ENCODE results near the gene NBEAL2.
A peak's percentile ranks its signal among the peaks of the same experiment; 100 is the strongest.
"Not testable (repeated sequence)": the region's sequence is repeated elsewhere in the genome, so short reads cannot be mapped to it uniquely, and the experiment has no call there.

Gene NBEAL2

DNA sequence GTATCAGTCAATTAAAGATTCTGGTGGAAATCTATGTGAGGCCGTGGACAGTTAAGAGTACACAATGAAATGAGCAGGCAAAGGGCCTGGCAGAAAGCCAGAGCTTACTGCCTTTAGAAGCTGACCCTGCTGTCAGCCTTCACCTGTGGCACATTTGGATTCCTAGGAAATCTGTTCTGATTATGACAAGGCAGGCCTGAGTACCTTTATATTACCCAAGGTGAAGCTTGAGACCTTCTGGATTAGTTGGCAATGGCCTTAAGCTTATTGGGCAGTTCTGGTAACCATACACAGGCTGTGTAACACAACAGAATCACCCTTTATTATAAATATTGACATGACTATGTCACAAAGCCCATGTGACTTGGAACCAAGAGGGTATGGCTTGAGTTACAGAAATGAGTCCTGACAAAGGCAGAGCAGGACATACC is 43.2 kb downstream of the NBEAL2 start:
- no peak overlapping the region for H3K9ac ChIP-seq (ENCODE audit: low read length)
- H3K4me3 ChIP-seq (ENCODE audit: low read depth in 1 of 2, low read length in 2 of 2), result peak overlapping the region in 1 of 2 donors; percentile 6
- H3K4me1 ChIP-seq (ENCODE audit: insufficient read depth, low read length), result peaks cover 32% of the 10 kb centered on the region
- peak overlapping the region; percentile 58 for H3K27ac ChIP-seq (ENCODE audit: low read depth, low read length)
- H3K9me3 ChIP-seq (ENCODE audit: low read length), result no peaks in the 10 kb centered on the region
- no peaks in the 10 kb centered on the region for H3K27me3 ChIP-seq (ENCODE audit: control insufficient read depth in 1 of 2, insufficient read depth in 2 of 2, low read length in 2 of 2)
- peaks cover 22% of the 10 kb centered on the region for H3K36me3 ChIP-seq (ENCODE audit: insufficient read depth, low read length)

DNA sequence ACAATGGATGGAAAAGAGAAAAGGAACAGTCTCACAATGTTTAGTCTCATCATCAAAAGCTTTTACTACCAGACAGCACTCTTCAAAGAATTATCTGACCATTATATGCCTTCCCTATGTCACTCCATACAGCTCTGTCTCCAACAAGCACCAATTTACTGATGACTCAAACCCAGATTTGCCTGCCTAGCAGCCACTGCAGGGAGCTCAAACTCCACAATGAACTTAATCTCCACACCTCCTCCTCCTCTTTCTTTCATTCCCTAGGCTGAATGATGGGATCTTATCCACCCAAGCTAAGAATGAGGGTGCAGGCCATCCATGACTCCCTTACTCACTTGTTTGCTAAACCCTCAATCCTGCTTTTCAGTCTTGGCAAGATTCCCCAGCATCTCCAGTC is 45.5 kb downstream of the NBEAL2 start:
- H3K4me3 ChIP-seq (ENCODE audit: low read depth in 1 of 2, low read length in 2 of 2), result no peak overlapping the region
- no peaks in the 10 kb centered on the region for H3K9me3 ChIP-seq (ENCODE audit: low read length)
- H3K27me3 ChIP-seq (ENCODE audit: control insufficient read depth in 1 of 2, insufficient read depth in 2 of 2, low read length in 2 of 2), result no peaks in the 10 kb centered on the region
- H3K9ac ChIP-seq (ENCODE audit: low read length), result no peak overlapping the region
- H3K27ac ChIP-seq (ENCODE audit: low read depth, low read length), result no peak overlapping the region
- peaks cover 27% of the 10 kb centered on the region for H3K4me1 ChIP-seq (ENCODE audit: insufficient read depth, low read length)
- no peaks in the 10 kb centered on the region for H3K36me3 ChIP-seq (ENCODE audit: insufficient read depth, low read length)

DNA sequence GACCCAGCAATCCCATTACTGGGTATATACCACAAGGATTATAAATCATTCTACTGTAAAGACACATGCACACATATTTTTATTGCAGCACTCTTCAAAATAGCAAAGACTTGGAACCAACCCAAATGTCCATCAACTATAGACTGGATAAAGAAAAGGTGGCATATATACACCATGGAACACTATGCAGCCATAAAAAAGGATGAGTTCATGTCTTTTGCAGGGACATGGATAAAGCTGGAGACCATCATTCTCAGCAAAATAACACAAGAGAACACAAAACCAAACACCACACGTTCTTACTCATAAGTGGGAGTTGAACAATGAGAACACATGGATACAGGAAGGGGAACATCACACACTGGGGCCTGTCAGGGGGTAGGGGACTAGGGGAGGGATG is 47.0 kb downstream of the NBEAL2 start:
- not testable (repeated sequence) for H3K36me3 ChIP-seq (ENCODE audit: insufficient read depth, low read length); H3K4me3 ChIP-seq (ENCODE audit: low read depth in 1 of 2, low read length in 2 of 2); H3K9ac ChIP-seq (ENCODE audit: low read length); H3K27ac ChIP-seq (ENCODE audit: low read depth, low read length); H3K27me3 ChIP-seq (ENCODE audit: control insufficient read depth in 1 of 2, insufficient read depth in 2 of 2, low read length in 2 of 2); H3K9me3 ChIP-seq (ENCODE audit: low read length)
- H3K4me1 ChIP-seq (ENCODE audit: insufficient read depth, low read length), result peaks cover 14% of the 10 kb centered on the region

DNA sequence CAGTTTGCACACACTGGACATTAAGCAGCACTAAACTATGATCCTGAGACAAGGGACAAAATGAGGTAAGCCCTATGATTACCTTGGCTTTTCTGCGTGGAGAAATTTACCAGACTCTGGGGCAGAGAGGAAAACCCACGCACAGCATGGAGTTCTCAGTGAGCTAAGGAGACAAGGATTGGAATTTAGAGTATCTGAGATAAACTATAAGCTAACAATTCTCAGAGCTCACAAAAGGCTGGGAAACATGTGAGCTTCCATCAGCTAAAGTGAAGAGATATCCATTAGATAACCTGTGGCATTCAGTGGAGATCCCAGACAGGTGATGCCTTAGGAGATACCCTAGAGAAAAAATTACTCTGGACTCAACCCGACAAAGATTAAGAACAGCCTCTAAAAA is 48.7 kb downstream of the NBEAL2 start:
- Histone ChIP-seq H3K36me3 (ENCODE audit: insufficient read depth, low read length) (no peaks in the 10 kb centered on the region), H3K9me3 (ENCODE audit: low read length) (no peaks in the 10 kb centered on the region), H3K9ac (ENCODE audit: low read length) (no peak overlapping the region), H3K27me3 (ENCODE audit: control insufficient read depth in 1 of 2, insufficient read depth in 2 of 2, low read length in 2 of 2) (no peaks in the 10 kb centered on the region), H3K4me3 (ENCODE audit: low read depth in 1 of 2, low read length in 2 of 2) (no peak overlapping the region), H3K27ac (ENCODE audit: low read depth, low read length) (no peak overlapping the region), H3K4me1 (ENCODE audit: insufficient read depth, low read length) (peaks cover 5% of the 10 kb centered on the region)

DNA sequence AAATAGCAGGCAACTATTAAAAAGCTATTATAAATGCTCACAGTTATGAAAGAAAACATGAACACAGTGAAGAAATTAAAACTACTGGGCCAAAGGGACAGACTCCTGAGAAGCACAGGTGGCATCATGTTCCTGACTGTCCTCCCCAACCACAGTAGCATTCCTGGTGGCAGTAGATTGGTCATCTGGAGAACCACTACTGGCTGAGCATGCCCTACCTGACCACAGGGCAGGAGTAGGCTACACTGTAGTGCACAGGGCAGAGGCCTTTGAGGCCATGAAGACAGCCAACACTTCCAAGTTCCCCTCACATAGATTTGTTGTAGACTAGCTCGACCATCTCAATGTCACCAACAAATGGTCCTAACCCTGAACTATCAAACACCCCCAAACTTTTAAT is 49.2 kb downstream of the NBEAL2 start:
- no peaks in the 10 kb centered on the region for H3K9me3 ChIP-seq (ENCODE audit: low read length)
- no peaks in the 10 kb centered on the region for H3K36me3 ChIP-seq (ENCODE audit: insufficient read depth, low read length)
- H3K9ac ChIP-seq (ENCODE audit: low read length), result no peak overlapping the region
- H3K27me3 ChIP-seq (ENCODE audit: control insufficient read depth in 1 of 2, insufficient read depth in 2 of 2, low read length in 2 of 2), result no peaks in the 10 kb centered on the region
- H3K27ac ChIP-seq (ENCODE audit: low read depth, low read length), result no peak overlapping the region
- peaks cover 5% of the 10 kb centered on the region for H3K4me1 ChIP-seq (ENCODE audit: insufficient read depth, low read length)
- H3K4me3 ChIP-seq (ENCODE audit: low read depth in 1 of 2, low read length in 2 of 2), result no peak overlapping the region

DNA sequence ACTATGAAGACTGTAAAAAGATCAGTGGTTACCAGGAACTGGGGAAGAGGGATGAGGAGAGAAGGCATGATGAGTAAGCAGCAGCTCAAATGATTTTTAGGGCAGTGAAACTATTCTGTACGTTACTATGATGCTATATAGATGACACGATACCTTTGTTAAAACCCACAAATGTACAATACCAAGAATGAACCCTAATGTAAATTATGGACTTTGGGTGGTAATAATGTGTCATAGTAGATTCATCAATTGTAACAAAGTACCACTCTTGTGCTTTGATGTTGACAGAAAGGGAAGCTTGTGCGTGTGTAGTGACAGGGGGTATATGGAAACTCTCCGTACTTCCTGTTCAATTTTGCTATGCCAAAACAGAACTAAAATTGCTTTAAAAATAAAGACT is 51.6 kb downstream of the NBEAL2 start:
- not testable (repeated sequence) for H3K27ac ChIP-seq (ENCODE audit: low read depth, low read length); H3K9ac ChIP-seq (ENCODE audit: low read length); H3K27me3 ChIP-seq (ENCODE audit: control insufficient read depth in 1 of 2, insufficient read depth in 2 of 2, low read length in 2 of 2); H3K4me3 ChIP-seq (ENCODE audit: low read depth in 1 of 2, low read length in 2 of 2); H3K9me3 ChIP-seq (ENCODE audit: low read length); H3K4me1 ChIP-seq (ENCODE audit: insufficient read depth, low read length)
- peaks cover 19% of the 10 kb centered on the region for H3K36me3 ChIP-seq (ENCODE audit: insufficient read depth, low read length)

DNA sequence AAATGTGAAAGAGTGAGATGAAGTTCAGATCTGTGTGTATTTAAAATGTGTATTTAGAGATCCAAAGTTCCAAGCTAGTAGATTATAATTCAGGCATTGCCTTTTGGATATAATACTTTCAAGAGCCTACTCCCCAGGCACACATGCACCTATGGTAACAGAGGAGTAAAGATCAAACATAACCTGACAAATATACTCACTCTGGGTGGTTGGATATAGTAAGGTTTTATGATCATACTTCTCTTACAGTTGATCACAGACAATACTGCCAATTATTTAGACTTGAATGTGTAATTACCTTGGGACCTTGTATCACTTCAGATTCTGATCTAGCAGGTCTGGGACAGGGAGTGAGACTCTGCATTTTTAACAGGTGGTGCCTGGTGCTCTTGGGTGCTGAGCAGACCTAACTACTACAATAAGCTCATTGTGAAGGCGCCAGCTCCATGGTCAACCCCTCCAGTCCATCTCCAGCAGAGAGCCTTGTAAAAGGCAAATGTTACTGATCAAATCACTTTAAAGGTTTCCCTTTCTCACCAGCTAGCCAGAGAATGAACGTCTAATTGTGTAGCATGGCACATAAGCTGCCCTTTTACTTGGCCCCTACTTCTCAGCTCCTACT is 55.5 kb downstream of the NBEAL2 start:
- Histone ChIP-seq H3K36me3 (ENCODE audit: insufficient read depth, low read length) (peaks cover 29% of the 10 kb centered on the region), H3K9ac (ENCODE audit: low read length) (no peak overlapping the region), H3K9me3 (ENCODE audit: low read length) (no peaks in the 10 kb centered on the region), H3K27me3 (ENCODE audit: control insufficient read depth in 1 of 2, insufficient read depth in 2 of 2, low read length in 2 of 2) (no peaks in the 10 kb centered on the region), H3K4me1 (ENCODE audit: insufficient read depth, low read length) (no peaks in the 10 kb centered on the region), H3K27ac (ENCODE audit: low read depth, low read length) (no peak overlapping the region), H3K4me3 (ENCODE audit: low read depth in 1 of 2, low read length in 2 of 2) (no peak overlapping the region)

DNA sequence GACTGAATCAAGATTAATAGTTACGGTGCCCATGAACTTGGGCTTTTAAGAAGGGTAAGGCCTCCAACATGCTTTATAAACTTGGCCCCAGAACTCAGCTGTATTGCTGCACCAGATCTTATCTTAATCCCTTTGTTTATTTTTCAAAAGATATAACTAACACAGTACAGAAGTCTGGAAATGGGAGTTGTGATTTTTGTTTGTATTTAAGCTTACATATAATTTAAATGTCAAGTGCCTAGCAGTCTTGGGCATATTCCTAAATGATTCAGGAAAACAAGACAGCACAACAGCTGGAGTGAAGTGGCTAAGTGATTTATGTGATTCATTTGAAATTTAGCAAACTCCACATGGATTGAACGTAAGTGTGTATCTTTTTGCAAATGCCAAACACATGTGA is 56.2 kb downstream of the NBEAL2 start:
- Histone ChIP-seq H3K9ac (ENCODE audit: low read length) (no peak overlapping the region), H3K4me1 (ENCODE audit: insufficient read depth, low read length) (no peaks in the 10 kb centered on the region), H3K9me3 (ENCODE audit: low read length) (no peaks in the 10 kb centered on the region), H3K27ac (ENCODE audit: low read depth, low read length) (no peak overlapping the region), H3K4me3 (ENCODE audit: low read depth in 1 of 2, low read length in 2 of 2) (no peak overlapping the region), H3K27me3 (ENCODE audit: control insufficient read depth in 1 of 2, insufficient read depth in 2 of 2, low read length in 2 of 2) (no peaks in the 10 kb centered on the region), H3K36me3 (ENCODE audit: insufficient read depth, low read length) (peaks cover 36% of the 10 kb centered on the region)

DNA sequence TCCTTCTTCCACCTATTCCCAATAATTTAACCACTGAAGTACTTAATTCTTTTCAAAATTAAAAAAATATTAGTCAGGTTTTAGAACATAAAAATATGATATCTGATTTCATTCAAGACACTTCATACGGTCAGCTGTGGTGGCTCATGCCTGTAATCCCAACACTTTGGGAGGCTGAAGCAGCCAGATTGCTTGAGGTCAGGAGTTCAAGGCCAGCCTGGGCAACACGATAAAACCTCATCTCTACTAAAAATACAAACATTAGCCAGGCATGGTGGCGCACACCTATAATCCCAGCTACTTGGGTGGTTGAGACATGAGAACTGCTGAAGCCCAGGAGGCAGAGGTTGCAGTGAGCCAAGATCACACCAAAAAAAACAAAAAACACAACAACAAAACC is 56.7 kb downstream of the NBEAL2 start:
- no peak overlapping the region for H3K27ac ChIP-seq (ENCODE audit: low read depth, low read length)
- no peaks in the 10 kb centered on the region for H3K4me1 ChIP-seq (ENCODE audit: insufficient read depth, low read length)
- no peak overlapping the region for H3K9ac ChIP-seq (ENCODE audit: low read length)
- no peaks in the 10 kb centered on the region for H3K27me3 ChIP-seq (ENCODE audit: control insufficient read depth in 1 of 2, insufficient read depth in 2 of 2, low read length in 2 of 2)
- peaks cover 40% of the 10 kb centered on the region for H3K36me3 ChIP-seq (ENCODE audit: insufficient read depth, low read length)
- H3K9me3 ChIP-seq (ENCODE audit: low read length), result no peaks in the 10 kb centered on the region
- no peak overlapping the region for H3K4me3 ChIP-seq (ENCODE audit: low read depth in 1 of 2, low read length in 2 of 2)

DNA sequence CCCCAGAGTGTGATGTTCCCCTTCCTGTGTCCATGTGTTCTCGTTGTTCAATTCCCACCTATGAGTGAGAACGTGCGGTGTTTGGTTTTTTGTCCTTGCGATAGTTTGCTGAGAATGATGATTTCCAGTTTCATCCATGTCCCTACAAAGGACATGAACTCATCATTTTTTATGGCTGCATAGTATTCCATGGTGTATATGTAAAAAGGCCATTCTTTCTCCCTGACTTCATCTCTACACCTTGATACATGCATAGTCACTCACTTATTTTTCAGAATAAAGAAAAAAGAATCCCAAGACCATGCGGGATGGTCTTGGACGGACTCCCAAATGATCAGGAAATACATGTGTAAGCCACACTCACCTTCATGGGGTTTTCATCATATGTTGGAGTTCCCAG is 57.8 kb downstream of the NBEAL2 start:
- H3K27ac ChIP-seq (ENCODE audit: low read depth, low read length); H3K4me3 ChIP-seq (ENCODE audit: low read depth in 1 of 2, low read length in 2 of 2); H3K4me1 ChIP-seq (ENCODE audit: insufficient read depth, low read length); H3K9ac ChIP-seq (ENCODE audit: low read length); H3K27me3 ChIP-seq (ENCODE audit: control insufficient read depth in 1 of 2, insufficient read depth in 2 of 2, low read length in 2 of 2); H3K9me3 ChIP-seq (ENCODE audit: low read length): not testable (repeated sequence)
- peaks cover 50% of the 10 kb centered on the region for H3K36me3 ChIP-seq (ENCODE audit: insufficient read depth, low read length)

DNA sequence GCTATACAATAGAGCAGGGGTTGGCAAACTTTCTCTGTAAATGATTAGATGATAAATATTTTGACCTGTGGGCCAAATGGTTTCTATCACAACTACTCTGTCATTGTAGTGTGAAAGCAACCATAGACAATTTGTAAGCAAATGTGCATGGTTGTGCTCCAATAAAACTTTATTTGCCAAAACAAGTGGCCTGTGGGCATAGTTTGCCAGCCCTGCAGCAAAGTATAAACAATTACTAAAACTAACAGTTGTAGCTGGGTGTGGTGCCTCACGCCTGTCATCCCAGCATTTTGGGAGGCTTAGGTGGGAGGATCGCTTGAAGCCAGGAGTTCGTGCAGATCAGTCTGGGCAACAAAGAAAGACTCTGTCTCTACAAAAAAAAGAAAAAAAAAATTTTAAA is 61.6 kb downstream of the NBEAL2 start:
- Histone ChIP-seq H3K27me3 (ENCODE audit: control insufficient read depth in 1 of 2, insufficient read depth in 2 of 2, low read length in 2 of 2) (no peaks in the 10 kb centered on the region), H3K27ac (ENCODE audit: low read depth, low read length) (no peak overlapping the region), H3K36me3 (ENCODE audit: insufficient read depth, low read length) (peaks cover 40% of the 10 kb centered on the region), H3K4me3 (ENCODE audit: low read depth in 1 of 2, low read length in 2 of 2) (no peak overlapping the region), H3K9me3 (ENCODE audit: low read length) (no peaks in the 10 kb centered on the region), H3K9ac (ENCODE audit: low read length) (no peak overlapping the region), H3K4me1 (ENCODE audit: insufficient read depth, low read length) (no peaks in the 10 kb centered on the region)

DNA sequence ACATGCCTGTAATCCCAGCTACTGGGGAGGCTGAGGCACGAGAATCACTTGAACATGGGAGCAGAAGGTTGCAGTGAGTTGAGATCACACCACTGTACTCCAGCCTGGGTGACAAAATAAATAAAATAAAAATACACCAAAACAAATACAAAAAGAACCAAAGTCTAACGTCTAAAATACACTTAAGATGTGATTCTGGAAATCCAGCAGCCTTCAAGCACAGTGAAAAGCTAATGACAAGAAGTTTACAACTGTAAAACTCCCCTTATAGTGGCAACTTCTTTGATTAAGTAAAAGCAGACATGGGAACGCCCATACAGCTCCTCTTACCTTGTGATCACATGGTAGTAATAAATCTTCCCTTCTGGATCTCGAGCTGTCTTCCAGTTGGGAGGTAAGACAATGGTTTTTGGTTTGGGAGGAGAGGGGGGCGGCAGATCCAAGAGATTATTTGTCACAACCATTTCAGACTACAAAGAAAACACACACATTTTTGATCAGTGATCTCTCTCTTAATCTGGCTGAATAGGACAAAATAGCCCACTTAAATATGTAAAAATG is 62.8 kb downstream of the NBEAL2 start:
- Histone ChIP-seq H3K4me3 (ENCODE audit: low read depth in 1 of 2, low read length in 2 of 2) (no peak overlapping the region), H3K9me3 (ENCODE audit: low read length) (no peaks in the 10 kb centered on the region), H3K27ac (ENCODE audit: low read depth, low read length) (no peak overlapping the region), H3K4me1 (ENCODE audit: insufficient read depth, low read length) (peaks cover 6% of the 10 kb centered on the region), H3K9ac (ENCODE audit: low read length) (no peak overlapping the region), H3K27me3 (ENCODE audit: control insufficient read depth in 1 of 2, insufficient read depth in 2 of 2, low read length in 2 of 2) (no peaks in the 10 kb centered on the region), H3K36me3 (ENCODE audit: insufficient read depth, low read length) (peaks cover 39% of the 10 kb centered on the region)

Data from muscle layer of colon (tissue), 2 donors.